Gastrocnemius medialis (tissue), 4 donors: ENCODE measurements around the gene CFAP119.

ENCODE experiments used
- POLR2A ChIP-seq, 2 donors: fragments of 450-650 bp; IDR thresholded peaks; one replicate each; pipeline ENCODE4 v1.6.1; 2017; ENCODE audit warnings: antibody characterized with exemption in 2 of 2, mild to moderate bottlenecking in 2 of 2, moderate library complexity in 2 of 2
- TF ChIP-seq, protein P1 (sequence below), 5 experiments: fragments of 450-650 bp in 3 of 5; fragments of 200-600 bp in 2 of 5; sonication (generic) in 2 of 5; IDR thresholded peaks in 4 of 5; conservative IDR thresholded peaks in 1 of 5; 1 replicate in 4 of 5; 2 replicates in 1 of 5; pipeline ENCODE4 v1.5.1; 2016 to 2019; ENCODE audit warnings: antibody characterized with exemption in 5 of 5, mild to moderate bottlenecking in 3 of 5, moderate library complexity in 3 of 5

- TF ChIP-seq POLR2A (IDR thresholded peaks at IDR 0.05) = no peak
- TF ChIP-seq, protein P1, sequence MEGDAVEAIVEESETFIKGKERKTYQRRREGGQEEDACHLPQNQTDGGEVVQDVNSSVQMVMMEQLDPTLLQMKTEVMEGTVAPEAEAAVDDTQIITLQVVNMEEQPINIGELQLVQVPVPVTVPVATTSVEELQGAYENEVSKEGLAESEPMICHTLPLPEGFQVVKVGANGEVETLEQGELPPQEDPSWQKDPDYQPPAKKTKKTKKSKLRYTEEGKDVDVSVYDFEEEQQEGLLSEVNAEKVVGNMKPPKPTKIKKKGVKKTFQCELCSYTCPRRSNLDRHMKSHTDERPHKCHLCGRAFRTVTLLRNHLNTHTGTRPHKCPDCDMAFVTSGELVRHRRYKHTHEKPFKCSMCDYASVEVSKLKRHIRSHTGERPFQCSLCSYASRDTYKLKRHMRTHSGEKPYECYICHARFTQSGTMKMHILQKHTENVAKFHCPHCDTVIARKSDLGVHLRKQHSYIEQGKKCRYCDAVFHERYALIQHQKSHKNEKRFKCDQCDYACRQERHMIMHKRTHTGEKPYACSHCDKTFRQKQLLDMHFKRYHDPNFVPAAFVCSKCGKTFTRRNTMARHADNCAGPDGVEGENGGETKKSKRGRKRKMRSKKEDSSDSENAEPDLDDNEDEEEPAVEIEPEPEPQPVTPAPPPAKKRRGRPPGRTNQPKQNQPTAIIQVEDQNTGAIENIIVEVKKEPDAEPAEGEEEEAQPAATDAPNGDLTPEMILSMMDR (IDR thresholded peaks at IDR 0.05 in 4 of 5, conservative IDR thresholded peaks at IDR 0.05 in 1 of 5) = no peak
These were observed 7.7 kb upstream of the CFAP119 start for GRCh38 chr16:30769379-30770089.
